GM12875 (cell line): Measurements from ENCODE around the gene ZCCHC24.

Experiments
- H3K4me3 ChIP-seq: one replicate; pipeline ENCODE4 v1.5.1; 2011; ENCODE audit warnings: low read depth, low read length, control low read depth
- TF ChIP-seq, protein P1 (sequence below): IDR thresholded peaks from 2 replicates; pipeline ENCODE4 v1.5.1; 2011; ENCODE audit warnings: low read depth, mild to moderate bottlenecking, control low read depth, inconsistent platforms, low read length, moderate library complexity, borderline replicate concordance; ENCODE audit not compliant: insufficient read depth

ZCCHC24 gene

DNA sequence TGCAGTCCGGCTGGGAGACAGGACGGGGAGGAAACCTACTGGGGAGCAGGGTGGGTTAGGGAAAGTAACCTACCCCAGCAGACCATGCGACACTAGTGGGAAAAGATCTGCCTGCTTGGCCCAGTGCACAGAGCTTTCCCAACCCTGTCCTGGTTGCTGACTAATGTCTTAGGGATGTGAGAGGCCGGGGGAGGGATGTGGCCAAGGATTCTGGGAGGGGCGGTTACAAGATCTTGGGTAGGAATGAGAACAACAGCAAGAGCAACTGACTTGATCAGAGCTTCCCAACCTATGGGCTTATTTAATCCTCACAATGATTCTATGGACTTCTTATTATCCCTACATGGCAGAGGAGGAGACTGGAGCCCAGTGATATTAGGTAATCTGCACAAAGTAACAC, 42.9 kb upstream of the ZCCHC24 start:
- TF ChIP-seq, protein P1, sequence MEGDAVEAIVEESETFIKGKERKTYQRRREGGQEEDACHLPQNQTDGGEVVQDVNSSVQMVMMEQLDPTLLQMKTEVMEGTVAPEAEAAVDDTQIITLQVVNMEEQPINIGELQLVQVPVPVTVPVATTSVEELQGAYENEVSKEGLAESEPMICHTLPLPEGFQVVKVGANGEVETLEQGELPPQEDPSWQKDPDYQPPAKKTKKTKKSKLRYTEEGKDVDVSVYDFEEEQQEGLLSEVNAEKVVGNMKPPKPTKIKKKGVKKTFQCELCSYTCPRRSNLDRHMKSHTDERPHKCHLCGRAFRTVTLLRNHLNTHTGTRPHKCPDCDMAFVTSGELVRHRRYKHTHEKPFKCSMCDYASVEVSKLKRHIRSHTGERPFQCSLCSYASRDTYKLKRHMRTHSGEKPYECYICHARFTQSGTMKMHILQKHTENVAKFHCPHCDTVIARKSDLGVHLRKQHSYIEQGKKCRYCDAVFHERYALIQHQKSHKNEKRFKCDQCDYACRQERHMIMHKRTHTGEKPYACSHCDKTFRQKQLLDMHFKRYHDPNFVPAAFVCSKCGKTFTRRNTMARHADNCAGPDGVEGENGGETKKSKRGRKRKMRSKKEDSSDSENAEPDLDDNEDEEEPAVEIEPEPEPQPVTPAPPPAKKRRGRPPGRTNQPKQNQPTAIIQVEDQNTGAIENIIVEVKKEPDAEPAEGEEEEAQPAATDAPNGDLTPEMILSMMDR = no peak
- H3K4me3 ChIP-seq = no peak overlapping the region

GRCh38 chr10:79487296-79488194, 42.1 kb upstream of the ZCCHC24 start:
- no peak overlapping the region for H3K4me3 ChIP-seq

DNA sequence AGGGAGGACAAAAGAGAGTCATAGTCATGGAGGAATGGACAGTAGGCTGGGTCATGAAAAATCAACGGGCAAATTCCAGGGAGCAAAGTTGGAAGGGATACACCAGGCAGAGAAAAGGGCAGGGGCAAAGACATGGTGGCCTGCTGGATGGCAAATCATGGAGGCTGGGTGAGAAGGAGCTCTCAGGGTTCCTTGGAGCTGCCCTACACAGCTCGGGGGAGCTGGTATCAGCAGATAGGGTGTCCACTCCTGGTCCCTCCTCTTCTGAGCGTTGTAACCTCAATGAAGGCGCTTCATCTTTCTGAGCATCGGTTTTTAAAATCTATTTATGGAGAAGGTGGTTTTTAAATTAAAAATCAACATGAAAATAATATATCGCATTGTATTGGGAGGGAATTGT, 39.1 kb upstream of the ZCCHC24 start:
- TF ChIP-seq, protein P1 = no peak
- no peak overlapping the region for H3K4me3 ChIP-seq

More at GRCh38 chr10:79487296-79488194, 42.1 kb upstream of the ZCCHC24 start:
- TF ChIP-seq, protein P1 = peak; percentile 88

DNA sequence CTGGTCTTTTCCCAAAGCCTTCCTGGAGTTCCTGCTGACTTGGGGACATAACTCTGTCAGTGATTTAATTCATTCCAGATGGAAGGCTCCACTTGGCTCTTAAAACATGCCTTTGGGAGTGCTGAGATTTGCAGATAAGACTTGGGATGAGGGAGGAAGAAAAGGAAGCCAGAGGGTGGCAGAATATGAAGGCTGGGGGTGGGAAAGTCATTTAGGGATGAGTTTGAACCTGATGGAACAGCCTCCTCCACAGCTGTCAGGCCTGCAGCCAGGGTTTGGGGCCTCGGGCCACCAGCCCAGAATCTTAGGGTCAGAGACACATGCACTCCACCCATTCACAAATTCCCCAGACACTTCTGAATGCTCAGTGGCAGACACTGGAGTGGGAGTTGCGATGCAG, 38.5 kb upstream of the ZCCHC24 start:
- TF ChIP-seq, protein P1 = no peak
- no peak overlapping the region for H3K4me3 ChIP-seq

DNA sequence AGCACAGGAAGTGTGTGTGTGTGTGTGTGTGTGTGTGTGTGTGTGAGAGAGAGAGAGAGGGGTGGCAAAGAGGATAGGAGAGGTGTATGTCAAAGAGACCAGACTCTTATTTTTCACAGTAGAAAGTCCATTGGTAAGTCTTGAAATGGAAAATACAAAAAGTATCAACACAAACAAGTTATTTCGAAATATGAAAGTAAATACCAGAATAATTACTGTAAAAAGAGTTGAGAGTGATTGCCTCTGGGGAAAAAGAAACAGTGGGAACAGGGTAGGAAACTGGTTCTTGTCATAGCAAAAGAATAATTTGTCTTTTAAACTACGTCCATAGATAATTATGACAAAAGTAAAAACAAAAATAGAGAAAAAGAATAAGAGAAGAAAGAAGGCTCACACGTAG, 37.9 kb upstream of the ZCCHC24 start:
- TF ChIP-seq, protein P1 = no peak
- no peak overlapping the region for H3K4me3 ChIP-seq

GRCh38 chr10:79482741-79483140, 37.3 kb upstream of the ZCCHC24 start:
- no peak overlapping the region for H3K4me3 ChIP-seq
- TF ChIP-seq, protein P1 = no peak

DNA sequence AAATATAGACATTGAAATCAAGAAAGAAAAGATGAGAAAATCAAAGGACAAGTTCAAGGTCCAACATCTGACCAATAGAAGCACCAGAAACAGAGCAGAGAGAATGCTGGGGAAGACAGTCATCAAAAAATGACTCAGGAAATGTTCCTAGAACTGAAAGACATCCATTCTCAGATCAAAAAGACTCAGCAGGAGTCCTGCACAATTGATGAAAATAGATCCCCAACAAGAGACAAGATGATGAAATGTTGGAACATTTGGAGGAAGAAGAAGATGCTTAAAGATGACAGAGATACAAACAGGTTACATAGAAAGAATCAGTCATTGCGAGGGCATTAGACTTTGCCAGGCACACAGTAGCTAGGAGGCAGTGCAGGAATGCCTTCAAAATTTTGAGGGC, 36.9 kb upstream of the ZCCHC24 start:
- no peak overlapping the region for H3K4me3 ChIP-seq
- TF ChIP-seq, protein P1 = no peak
